Stimulated activated CD8-positive, alpha-beta memory T cell treated with anti-CD3 and anti-CD28 coated beads, Interleukin-2, amount 100 ng/mL, for 1 hour (primary cell): ENCODE data around the gene PIP5KL1.
"Not testable (repeated sequence)": the region's sequence is repeated elsewhere in the genome, so short reads cannot be mapped to it uniquely, and the experiment has no call there.

Source experiments
- DNase-seq, 2 donors: peaks; one replicate each; pipeline ENCODE4 v3.0.0-alpha.2; 2020; ENCODE audit warnings: low read depth in 2 of 2

Gene PIP5KL1

DNA sequence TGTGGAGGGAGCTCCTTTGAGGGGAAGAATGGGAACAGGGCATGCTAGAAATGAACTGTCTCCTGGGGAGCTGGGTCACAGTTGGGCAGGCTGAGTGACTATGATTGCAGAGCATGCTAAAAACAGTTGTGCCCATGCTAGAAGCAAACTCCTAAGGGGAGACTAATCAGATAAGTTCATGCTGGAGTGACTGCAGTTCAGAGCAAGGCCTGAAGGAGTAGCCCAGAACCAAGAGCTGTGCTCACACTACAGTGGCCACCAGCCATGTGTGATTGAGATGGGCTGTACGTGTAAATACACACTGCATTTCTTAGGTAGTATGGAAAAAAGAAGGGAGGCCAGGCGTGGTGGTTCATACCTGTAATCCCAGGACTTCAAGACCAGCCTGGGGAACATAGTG lies 42.8 kb downstream of the PIP5KL1 start:
- DNase-seq: no peak

GRCh38 chr9:127886401-127886972 lies 44.1 kb downstream of the PIP5KL1 start:
- DNase-seq: no peak

DNA sequence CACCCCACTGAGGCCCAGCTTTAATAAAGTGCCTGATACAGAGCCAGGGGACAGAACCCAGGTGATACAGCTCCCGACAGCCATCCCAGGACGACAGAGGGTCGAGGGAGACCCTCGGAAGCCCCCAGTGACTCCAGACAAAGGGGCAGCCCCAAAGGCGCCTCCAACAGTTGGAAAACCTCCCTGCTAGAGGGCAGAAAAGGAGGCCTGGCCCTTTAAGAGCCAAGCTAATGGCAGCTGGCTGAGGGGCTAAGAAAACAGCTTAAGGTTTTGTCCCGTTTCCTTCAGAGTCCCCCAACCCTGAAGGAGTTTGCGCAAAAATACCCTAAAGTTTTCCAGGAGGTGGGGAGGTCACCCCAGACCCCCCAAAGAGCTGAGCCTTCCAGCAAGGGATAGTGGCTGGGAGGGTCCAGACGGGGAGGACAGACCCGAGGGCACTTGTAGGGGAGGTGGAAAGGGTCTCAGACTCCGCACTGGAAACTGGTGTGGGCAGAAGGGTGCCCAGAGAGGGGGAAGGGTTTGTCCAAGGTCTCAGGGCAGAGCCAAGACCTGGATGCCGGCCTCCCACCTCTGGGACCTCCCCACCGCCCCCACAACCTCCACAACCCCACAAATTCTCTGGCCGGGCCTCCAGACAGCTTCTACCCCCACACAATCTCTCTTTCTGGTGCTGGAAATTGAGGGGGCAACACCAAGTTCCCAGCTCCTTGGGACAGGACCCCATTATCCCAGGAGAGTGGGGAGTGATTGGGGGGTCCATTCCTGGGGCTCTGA lies 44.9 kb downstream of the PIP5KL1 start:
- DNase-seq: no peak

GRCh38 chr9:127884976-127885490 lies 45.5 kb downstream of the PIP5KL1 start:
- DNase-seq: no peak

- no peak for DNase-seq
Observed at GRCh38 chr9:127884427-127884911, 46.1 kb downstream of the PIP5KL1 start.

GRCh38 chr9:127883959-127884358 lies 46.6 kb downstream of the PIP5KL1 start:
- no peak for DNase-seq

- not testable (repeated sequence) for DNase-seq
Observed at GRCh38 chr9:127881715-127882114, 48.9 kb downstream of the PIP5KL1 start.

- DNase-seq: no peak
Observed at GRCh38 chr9:127880143-127880542, 50.4 kb downstream of the PIP5KL1 start.

DNA sequence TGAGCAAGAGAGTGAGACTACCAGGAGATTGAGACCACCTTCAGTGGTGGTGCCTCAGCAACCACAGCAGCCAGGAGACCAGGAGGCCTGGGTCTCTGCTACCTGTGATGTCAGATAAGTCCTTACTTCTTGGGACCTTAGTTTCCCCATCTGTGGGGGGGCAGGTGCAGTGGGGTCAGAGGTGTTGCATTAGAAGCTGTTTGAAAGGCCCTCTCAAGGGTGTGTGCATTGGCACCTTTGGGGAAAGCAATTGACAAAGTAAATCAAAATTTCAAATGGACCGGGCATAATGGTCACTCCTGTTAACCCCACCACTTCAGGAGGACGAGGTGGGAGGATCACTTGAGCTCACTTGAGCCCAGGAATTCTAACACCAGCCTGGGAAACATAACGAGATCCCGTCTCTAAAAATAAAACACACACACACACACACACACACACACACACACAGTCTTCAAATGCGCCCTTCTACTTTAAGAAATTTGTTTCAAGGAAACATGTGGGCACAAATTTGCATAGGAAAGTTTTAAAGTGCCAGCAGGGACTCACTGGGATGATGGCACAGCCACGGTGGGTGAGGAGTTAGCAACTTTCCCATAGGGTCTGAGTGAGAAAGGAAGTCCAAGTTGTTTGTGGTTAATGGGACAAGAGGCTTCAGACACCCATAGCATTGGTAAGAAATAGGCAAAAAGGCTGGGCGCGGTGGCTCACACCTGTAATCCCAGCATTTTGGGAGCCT lies 51.8 kb downstream of the PIP5KL1 start:
- DNase-seq: no peak

DNA sequence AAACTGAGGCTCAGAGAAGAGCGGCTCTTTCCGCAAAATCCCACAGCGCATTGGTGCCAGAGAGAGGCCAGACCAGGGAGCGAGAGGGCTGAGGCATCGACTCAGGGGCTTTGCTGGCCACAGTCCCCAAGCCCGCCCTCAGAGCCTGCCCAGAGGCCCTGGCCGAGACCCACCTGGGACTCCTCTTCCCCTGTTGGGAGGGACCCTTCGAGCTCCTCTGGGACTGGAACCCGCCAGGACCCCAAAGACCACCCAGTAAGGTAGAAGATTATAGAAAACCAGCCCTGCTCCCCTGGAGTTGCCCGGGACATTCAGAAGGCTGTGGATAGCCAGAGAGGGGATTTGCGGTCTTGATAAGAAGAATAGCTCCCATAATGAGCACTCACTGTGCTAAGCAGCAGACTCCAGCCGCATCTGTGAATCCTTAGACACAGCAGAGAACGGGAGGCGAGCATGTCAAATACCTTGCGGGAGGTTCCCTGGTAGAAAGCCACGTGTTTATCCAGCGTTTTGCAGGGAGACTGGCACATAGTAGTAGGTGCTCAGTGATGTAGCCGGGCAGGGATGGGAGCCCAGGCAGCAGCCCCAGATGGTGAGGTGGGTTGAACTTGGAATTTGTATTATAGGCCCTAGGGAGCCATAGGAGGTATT lies 52.5 kb downstream of the PIP5KL1 start:
- no peak for DNase-seq

- no peak for DNase-seq
Observed at GRCh38 chr9:127877566-127877998, 53.0 kb downstream of the PIP5KL1 start, which contains the start of gene AK1. Gene AK1, minus strand, starts transcription at chr9:127877675. Its CDS starts 3,058 bp downstream, at chr9:127874617.

GRCh38 chr9:127876764-127877562 lies 53.6 kb downstream of the PIP5KL1 start:
- no peak for DNase-seq

DNA sequence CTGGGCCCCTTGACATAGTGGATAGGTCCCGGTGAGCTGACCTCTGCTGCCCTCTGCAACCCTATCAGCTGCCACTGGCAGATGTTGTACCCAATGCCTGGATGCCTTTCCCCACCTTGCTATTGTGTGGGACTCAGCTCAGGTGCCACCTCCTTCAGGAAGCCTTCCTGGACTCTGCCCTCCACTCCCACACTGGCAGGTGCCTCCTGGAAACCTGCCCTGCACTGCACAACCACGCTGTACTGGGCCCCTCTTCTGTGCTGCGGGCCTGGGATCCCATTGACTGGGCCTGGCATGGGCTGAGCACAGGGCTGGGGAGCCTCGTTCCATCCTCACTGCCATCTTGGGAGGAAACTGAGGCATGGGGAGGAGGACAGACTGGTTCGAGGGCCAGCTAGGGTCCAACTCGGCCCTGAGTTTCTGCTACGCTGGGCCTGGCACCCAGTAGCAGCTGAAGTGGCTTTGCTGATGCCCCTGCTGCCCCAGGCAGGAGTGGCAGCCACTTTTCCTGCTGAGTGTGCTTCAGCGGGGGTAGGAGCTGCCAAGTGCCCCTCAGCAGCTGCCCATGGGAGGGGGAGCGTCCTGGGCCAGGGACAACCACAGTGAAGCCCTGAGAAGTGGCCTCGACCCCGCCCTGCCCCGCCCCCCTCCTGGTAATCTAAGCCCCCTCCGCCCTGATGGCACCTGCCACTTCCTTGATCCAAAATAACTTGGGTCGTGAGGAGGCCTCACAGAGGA lies 54.4 kb downstream of the PIP5KL1 start:
- DNase-seq: no peak

GRCh38 chr9:127875306-127875966 lies 55.1 kb downstream of the PIP5KL1 start:
- DNase-seq: no peak

- no peak for DNase-seq
Observed at GRCh38 chr9:127874301-127875221, 56.0 kb downstream of the PIP5KL1 start.

DNA sequence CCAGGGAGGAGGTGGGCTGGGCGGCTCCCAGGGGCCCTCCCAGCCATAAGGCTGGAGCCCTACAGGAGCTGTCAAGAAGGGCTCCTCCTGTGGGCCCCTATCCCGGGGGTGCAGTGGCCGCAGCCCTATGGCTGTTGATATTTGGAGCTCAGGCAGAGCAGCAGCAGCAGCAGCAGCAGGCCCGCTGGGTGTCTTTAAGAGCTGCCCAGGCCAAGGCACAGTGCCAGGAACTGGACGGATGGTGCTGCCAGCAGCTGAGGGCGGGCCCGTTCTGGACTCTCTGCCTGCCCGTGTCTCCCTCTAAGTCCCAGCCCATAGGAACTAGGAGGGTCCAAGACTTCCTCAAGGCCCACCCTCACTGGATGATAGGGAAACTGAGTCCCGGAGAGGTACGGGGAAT lies 56.7 kb downstream of the PIP5KL1 start:
- no peak for DNase-seq

DNA sequence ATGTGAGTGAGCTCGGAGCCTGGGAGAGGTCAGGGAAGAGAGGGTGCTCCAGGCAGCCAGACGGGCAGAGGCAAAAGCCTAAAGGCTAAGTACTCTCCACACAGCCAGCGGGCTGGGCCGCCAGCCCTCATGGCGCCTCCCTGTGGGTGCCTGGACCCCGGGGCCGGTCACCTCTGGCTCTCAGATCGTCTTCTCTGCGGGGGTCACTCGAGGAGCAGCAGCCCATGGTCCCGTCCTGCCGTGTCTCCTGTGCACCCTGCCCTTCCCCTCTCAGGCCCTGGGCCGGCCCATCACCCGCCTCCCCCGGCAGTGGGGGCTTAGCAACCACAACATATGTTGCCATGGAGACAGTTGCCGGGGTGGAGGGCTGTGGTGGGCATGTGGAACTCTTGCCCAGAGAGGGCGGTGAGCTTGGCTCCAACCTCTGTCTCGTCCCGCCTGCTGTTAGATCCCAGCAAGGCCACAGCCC lies 57.3 kb downstream of the PIP5KL1 start:
- DNase-seq: no peak
